ENCODE data around the gene S100A7.
A peak's percentile ranks its signal among the peaks of the same experiment; 100 is the strongest.

S100A7 gene

DNA sequence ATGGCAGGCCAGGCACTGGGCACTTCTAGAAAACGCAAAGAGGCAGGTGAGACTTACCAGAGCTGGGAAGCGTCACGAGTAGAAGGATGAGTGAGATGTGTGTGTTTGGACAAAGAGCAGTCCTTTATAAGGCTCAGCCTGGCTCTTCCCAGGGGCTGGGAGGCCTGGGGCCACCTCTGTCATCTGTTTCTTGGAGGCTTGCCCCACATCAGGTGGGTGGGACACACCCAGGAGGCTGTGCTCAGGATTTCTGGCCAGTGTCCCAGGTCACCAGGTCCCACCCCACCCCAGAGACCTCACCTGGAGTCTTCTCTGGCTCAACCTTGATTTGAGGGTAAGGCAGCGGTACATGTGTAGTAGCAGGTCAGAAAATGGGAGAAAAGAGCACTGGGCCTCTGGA lies at the start of gene S100A7:
Gene S100A7 (minus strand): TSS at position 101 of the 400 bp plus-strand sequence. CDS start 1,638 bp downstream, outside the sequence.
- no peak for DNase-seq (ENCODE audit: low read depth in 2 of 2)

DNA sequence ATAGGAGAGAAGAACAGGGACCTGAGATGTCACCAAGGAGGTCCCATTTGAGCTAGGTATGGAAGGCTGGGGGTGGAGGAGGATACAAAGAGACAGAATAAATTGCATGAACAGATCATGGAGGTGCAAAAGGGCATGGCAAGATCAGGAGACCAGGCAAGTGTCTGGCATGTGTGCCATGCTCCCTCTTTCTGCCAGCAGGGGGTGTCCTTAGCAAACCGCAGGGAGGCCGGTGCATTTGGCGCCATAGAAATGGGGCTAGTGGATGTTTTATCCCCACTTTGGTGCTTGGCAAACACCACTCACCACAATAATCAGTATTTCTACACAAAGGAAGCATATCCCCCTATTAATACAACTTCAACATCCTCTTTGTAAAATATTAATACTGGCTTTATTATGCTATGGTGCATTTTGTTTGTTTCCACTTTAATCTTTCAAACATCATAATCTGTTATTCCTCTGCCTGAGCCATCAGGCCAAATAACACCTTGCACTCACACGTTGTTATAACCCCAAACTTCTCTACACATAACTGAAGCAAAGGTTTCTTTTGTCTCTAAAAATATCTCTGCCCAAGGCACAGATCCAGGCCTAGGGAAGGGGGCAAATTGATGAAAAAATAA lies 49.4 kb upstream of the S100A7 start:
- peak; percentile 30 to 35 for DNase-seq (ENCODE audit: low read depth in 2 of 2)

- DNase-seq (ENCODE audit: low read depth in 2 of 2), result no peak
Measured at GRCh38 chr1:153509036-153509435, 48.6 kb upstream of the S100A7 start.

- no peak for DNase-seq (ENCODE audit: low read depth in 2 of 2)
Measured at GRCh38 chr1:153507926-153508583, 47.6 kb upstream of the S100A7 start.

DNA sequence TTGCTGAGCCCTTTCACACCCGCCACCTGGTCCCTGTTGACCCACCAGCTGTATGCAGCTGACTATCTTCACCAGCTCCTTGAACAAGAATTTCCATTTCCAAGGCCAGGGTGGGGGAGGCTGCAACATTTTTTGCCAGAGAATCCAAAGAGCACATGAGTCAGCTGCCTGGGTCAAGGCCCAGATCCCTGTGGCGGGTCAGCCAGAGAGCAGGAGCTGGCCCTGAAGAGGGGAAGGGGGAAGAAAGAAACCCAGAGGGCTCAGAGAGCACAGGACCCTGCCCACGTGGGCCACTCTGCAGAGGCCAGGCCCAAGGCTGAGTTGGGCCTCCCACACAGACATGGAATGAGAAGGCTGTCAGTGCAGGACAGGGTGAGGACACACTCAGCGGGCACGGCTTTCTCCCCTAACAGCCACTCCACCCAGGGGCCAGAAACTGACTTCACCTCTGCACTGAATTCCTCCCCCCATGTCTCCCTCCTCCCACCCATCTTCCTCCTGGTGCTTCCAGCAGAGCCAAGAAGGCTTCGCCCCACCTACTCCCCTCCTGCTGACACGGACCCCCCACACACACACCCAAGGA lies 46.5 kb upstream of the S100A7 start:
- no peak for DNase-seq (ENCODE audit: low read depth in 2 of 2)

GRCh38 chr1:153506386-153506785 lies 45.9 kb upstream of the S100A7 start:
- no peak for DNase-seq (ENCODE audit: low read depth in 2 of 2)

DNA sequence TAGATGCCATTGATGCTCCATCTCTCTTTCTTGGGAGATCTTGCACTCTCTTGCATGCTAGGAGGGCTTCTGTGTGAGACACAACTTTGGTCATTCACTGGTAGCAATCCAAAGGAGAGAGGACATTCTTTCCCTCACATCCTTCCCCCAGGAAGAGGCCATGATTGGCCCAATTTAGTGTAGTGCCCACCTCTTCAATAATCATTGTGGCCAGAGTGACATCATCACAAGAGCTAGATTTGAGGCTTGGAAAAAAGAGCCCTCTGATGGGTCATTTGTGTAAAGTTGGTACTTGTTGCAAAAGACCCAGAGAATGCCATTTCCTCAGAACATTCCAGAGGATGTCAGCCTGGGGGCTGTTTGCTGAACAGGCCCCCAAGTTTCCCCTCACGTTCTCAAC lies 45.1 kb upstream of the S100A7 start:
- DNase-seq (ENCODE audit: low read depth in 2 of 2), result no peak

DNA sequence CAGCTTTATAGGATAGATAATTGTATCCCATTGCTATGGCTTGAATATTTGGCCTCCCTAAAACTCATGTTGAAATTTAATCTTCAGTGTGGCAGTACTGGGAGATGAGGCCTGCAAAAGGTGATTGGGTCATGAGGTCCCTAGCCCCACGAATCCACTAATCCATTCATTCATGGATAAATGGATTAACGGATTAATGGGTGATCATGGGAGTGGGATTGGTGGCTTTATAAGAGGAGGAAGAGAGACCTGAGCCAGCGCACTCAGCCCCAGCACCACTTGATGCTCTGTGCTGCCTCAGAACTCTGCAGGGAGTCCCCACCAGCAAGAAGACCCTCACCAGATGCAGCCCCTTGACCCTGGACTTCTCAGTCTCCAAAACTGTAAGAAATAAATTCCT lies 43.3 kb upstream of the S100A7 start:
- no peak for DNase-seq (ENCODE audit: low read depth in 2 of 2)

DNA sequence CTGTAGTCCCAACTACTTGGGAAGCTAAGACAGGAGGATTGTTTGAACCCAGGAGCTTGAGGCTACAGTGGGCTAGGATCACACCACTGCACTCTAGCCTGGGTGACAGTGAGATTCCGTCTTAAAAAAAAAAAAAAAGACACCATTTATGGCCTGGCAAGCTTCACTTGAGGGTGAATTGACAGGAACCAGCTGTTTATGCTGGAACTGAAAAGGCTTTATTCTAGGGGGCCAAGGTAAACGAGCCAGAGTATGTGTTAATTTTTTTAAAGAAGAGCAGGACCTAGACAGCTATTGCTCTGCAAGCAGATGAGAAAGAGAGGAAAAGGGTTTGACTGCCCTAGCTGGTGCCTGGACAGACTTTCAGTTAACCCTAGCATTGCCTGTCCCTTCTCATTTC lies 38.3 kb upstream of the S100A7 start:
- DNase-seq (ENCODE audit: low read depth in 2 of 2), result no peak

- DNase-seq (ENCODE audit: low read depth in 2 of 2), result no peak
Measured at GRCh38 chr1:153495536-153495935, 35.1 kb upstream of the S100A7 start.

- DNase-seq (ENCODE audit: low read depth in 2 of 2), result peak; percentile 13 to 64
Measured at GRCh38 chr1:153494976-153495535, 34.6 kb upstream of the S100A7 start.

DNA sequence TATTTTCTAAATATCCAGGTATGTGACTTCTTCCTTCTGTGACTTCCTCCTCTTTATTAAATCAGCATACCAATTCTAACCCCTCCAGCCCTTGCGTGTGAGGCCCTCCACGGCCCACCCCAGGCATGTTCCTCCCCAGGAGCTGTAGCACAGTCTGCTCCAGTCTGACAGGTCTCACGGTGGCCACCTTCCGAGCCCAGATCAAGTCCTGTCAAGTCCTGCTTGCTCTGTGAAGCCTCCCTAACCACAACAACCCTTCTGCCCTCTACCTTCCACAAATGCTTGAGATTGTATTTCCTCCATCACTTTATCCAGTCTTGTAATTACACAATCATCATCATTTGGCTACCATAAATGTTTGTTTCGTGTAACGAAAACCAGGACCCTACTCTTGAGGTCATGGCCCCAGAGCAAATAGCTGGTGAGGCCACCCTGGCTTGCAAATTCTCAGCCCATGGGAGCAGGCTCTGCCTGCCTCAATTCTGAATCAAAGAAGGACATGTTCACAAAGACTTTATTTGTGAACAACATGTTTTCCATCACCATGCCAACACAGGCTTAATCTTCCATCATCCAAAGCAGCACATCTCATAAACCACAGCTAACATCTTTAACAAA lies 33.0 kb upstream of the S100A7 start:
- no peak for DNase-seq (ENCODE audit: low read depth in 2 of 2)

- no peak for DNase-seq (ENCODE audit: low read depth in 2 of 2)
Measured at GRCh38 chr1:153490272-153491051, 30.0 kb upstream of the S100A7 start.

GRCh38 chr1:153488731-153489130 lies 28.3 kb upstream of the S100A7 start:
- no peak for DNase-seq (ENCODE audit: low read depth in 2 of 2)

DNA sequence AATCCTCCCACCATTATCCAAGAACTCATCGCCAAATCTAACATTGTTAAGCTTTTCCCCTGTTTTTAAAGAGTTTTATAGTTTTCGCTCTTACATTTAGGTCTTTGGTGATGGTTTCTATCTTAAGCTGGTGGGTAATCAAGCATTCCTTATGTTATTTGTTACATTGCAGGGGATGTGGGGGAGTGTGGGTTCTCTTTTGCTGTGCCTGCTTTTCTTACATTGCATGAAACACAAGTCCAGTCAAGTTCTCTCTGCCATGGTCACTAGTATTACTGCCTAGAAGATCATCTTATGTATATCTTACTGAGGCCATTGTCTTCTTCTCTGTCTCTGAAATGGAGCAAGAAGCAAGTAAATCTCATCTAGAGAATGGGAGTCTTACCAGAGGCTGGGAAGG lies 27.3 kb upstream of the S100A7 start:
- DNase-seq (ENCODE audit: low read depth in 2 of 2), result no peak

- no peak for DNase-seq (ENCODE audit: low read depth in 2 of 2)
Measured at GRCh38 chr1:153485863-153486262, 25.4 kb upstream of the S100A7 start.

DNA sequence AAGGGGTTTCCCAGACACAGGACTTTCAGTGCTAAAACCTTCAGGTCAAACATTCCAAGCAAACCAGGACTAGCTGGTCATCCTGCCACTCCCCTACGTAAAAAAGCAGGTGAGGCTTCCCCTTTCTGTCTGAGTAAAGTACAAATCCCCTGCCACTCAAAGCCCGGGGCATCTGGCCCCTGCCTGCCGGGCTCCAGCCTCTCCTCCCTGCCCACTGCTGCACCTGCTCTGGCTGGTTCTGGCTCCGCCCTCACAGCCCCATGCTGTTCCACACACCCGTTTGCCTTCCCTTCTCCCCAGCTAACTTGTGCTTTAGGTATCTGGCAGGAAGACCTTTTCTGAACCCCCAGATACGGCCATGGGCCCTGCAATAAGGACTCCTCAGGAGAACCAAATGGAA lies 23.3 kb upstream of the S100A7 start:
- DNase-seq (ENCODE audit: low read depth in 2 of 2), result no peak

GRCh38 chr1:153481124-153481523 lies 20.7 kb upstream of the S100A7 start:
- no peak for DNase-seq (ENCODE audit: low read depth in 2 of 2)

DNA sequence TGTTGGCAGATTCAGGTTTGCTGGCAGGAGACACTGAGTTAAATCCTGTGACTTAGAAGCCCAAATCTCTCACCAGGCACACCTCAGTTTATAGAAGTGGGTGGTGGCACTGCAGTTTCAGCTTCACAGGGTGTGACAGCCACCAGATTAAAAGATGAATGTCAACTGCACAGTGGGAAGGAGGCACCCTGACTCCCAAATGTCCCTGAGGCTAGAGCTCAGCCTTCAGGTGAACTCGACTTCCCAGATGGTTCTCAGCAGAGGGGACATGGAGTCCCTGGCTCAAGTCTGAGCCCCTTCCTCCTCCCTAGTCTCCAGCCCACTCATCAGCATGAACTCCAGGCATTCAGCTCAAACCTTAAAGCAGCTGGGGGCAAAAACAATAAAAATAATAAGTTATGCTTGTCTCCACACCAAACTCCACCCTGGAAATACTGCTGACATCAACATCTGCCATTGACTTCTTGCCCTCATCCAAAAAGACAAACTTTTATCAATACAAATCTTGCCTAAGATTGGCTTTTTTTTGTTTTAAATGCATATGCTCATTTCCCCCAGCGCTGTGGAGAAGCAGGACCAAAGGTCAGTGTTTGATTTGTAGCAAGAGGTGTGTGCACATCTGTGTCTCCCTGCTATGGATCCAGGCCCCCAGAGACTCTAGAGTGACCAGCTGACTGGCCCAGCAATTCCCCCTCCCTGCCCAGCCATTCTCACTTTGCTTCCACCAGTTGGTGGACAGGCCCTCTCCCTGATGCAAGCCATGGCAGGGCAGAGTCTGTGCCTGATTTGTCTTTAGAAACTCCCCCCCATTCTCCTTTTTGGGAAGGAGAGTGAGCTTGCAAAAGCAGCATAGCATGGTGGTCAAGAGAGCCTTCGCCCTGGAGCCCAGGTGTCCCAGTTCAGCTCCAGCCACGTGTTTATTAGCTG lies 18.5 kb upstream of the S100A7 start:
- DNase-seq (ENCODE audit: low read depth in 2 of 2), result no peak

DNA sequence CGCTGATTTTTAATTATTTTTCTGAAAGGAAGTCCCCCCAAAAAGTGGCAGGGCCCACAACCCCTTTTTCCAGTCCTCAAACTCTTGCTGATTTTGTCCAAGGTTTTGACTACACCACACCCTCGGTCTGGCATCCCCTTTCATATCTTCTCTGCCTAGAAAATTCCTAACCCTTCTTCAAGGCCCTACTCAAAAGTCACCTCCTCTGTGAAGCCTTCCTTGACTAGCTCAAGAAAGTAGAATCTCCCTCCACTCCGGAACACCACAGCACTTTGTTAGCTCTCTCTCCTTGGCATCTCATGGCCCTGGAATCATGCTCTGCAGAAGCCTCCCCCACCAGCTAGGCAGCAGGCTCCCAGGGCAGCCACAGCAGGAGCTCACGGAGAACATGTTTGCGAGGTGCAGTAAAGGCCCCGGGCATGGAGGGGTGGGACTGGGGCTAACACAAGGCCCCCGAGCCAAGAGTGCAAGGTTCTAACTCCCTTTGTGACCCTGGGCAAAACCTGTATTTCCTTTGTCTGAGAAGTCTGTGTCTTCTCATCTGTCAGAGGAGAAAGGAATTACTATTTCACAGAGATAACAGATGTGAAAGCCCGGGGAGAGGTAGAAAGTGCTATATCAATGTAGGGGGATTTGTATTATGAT lies 17.7 kb upstream of the S100A7 start:
- no peak for DNase-seq (ENCODE audit: low read depth in 2 of 2)
